ENCODE measurements around the gene SNX30.
A peak's percentile ranks its signal among the peaks of the same experiment; 100 is the strongest.

The SNX30 gene

GRCh38 chr9:112711050-112711689 lies 39.4 kb upstream of the SNX30 start:
- Histone ChIP-seq H3K9ac (ENCODE audit: low read length) (no peak overlapping the region), H4K20me1 (ENCODE audit: insufficient read depth, low read length) (no peaks in the 10 kb centered on the region), H3K9me3 (ENCODE audit: low read length) (no peaks in the 10 kb centered on the region), H3K79me2 (ENCODE audit: insufficient read depth, low read length) (peaks cover 71% of the 10 kb centered on the region), H3K4me1 (ENCODE audit: insufficient read depth, low read length, severe bottlenecking) (peaks cover 28% of the 10 kb centered on the region), H3K9me2 (ENCODE audit: low read depth, low read length) (no peaks in the 10 kb centered on the region), H3K4me3 (ENCODE audit: low read depth, low read length, poor library complexity, severe bottlenecking) (no peak overlapping the region), H3K27me3 (ENCODE audit: insufficient read depth, low read length) (no peaks in the 10 kb centered on the region), H2AFZ (ENCODE audit: low read length) (no peak overlapping the region), H3K27ac (ENCODE audit: low read depth, low read length, poor library complexity, severe bottlenecking) (no peak overlapping the region), H3F3A (ENCODE audit: insufficient read depth, low read length) (no peaks in the 10 kb centered on the region), H3K4me2 (ENCODE audit: low read length) (no peak overlapping the region), H3K36me3 (ENCODE audit: insufficient read depth, low read length) (peaks cover 50% of the 10 kb centered on the region)
- TF ChIP-seq EZH2 (IDR thresholded peaks at IDR 0.05; ENCODE audit: borderline replicate concordance, low read length) = no peak
- TF ChIP-seq, protein P1, sequence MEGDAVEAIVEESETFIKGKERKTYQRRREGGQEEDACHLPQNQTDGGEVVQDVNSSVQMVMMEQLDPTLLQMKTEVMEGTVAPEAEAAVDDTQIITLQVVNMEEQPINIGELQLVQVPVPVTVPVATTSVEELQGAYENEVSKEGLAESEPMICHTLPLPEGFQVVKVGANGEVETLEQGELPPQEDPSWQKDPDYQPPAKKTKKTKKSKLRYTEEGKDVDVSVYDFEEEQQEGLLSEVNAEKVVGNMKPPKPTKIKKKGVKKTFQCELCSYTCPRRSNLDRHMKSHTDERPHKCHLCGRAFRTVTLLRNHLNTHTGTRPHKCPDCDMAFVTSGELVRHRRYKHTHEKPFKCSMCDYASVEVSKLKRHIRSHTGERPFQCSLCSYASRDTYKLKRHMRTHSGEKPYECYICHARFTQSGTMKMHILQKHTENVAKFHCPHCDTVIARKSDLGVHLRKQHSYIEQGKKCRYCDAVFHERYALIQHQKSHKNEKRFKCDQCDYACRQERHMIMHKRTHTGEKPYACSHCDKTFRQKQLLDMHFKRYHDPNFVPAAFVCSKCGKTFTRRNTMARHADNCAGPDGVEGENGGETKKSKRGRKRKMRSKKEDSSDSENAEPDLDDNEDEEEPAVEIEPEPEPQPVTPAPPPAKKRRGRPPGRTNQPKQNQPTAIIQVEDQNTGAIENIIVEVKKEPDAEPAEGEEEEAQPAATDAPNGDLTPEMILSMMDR (IDR thresholded peaks at IDR 0.05; ENCODE audit: low read length) = peak; percentile 53

DNA sequence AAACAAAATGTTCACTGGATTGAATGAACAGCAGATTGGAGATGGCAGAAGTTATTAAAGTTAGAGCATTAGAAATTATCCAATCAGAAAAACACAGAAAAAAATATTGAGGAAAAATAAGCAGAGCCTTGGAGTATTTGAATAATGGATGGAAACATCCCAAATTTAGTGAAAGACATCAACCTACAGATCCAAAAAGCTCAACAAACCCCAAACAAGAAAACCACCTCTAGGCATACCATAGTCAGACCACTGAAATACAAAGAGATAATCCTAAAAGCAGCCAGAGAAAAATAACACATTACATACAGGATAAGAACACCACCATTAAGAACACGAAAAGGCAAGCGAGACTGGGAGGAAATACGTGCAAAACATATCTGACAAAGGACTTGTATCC lies 37.9 kb upstream of the SNX30 start:
- no peak overlapping the region for H3K4me2 ChIP-seq (ENCODE audit: low read length)
- no peak overlapping the region for H3K27ac ChIP-seq (ENCODE audit: low read depth, low read length, poor library complexity, severe bottlenecking)
- no peaks in the 10 kb centered on the region for H3K27me3 ChIP-seq (ENCODE audit: insufficient read depth, low read length)
- peaks cover 51% of the 10 kb centered on the region for H3K36me3 ChIP-seq (ENCODE audit: insufficient read depth, low read length)
- no peaks in the 10 kb centered on the region for H3F3A ChIP-seq (ENCODE audit: insufficient read depth, low read length)
- H3K4me3 ChIP-seq (ENCODE audit: low read depth, low read length, poor library complexity, severe bottlenecking) = no peak overlapping the region
- no peak overlapping the region for H3K9ac ChIP-seq (ENCODE audit: low read length)
- no peaks in the 10 kb centered on the region for H3K9me2 ChIP-seq (ENCODE audit: low read depth, low read length)
- H4K20me1 ChIP-seq (ENCODE audit: insufficient read depth, low read length) = no peaks in the 10 kb centered on the region
- peaks cover 72% of the 10 kb centered on the region for H3K79me2 ChIP-seq (ENCODE audit: insufficient read depth, low read length)
- no peak overlapping the region for H2AFZ ChIP-seq (ENCODE audit: low read length)
- peaks cover 37% of the 10 kb centered on the region for H3K4me1 ChIP-seq (ENCODE audit: insufficient read depth, low read length, severe bottlenecking)
- TF ChIP-seq, protein P1 (IDR thresholded peaks at IDR 0.05; ENCODE audit: low read length) = no peak
- no peak for TF ChIP-seq EZH2 (IDR thresholded peaks at IDR 0.05; ENCODE audit: borderline replicate concordance, low read length)
- H3K9me3 ChIP-seq (ENCODE audit: low read length) = no peaks in the 10 kb centered on the region

- peaks cover 30% of the 10 kb centered on the region for H3K79me2 ChIP-seq (ENCODE audit: insufficient read depth, low read length)
- peaks cover 25% of the 10 kb centered on the region for H3K4me1 ChIP-seq (ENCODE audit: insufficient read depth, low read length, severe bottlenecking)
- H2AFZ ChIP-seq (ENCODE audit: low read length) = peak within 1 kb of the TSS; percentile 9; the same call in 1 of the 2 replicates
- peaks cover 26% of the 10 kb centered on the region for H3K36me3 ChIP-seq (ENCODE audit: insufficient read depth, low read length)
- H3K27ac ChIP-seq (ENCODE audit: low read depth, low read length, poor library complexity, severe bottlenecking) = peak within 1 kb of the TSS; percentile 79
- peak within 1 kb of the TSS; percentile 67 for H3K4me3 ChIP-seq (ENCODE audit: low read depth, low read length, poor library complexity, severe bottlenecking)
- H3K4me2 ChIP-seq (ENCODE audit: low read length) = peak within 1 kb of the TSS; percentile 95
- H3K9me2 ChIP-seq (ENCODE audit: low read depth, low read length) = no peaks in the 10 kb centered on the region
- H3K27me3 ChIP-seq (ENCODE audit: insufficient read depth, low read length) = no peaks in the 10 kb centered on the region
- TF ChIP-seq, protein P1 (IDR thresholded peaks at IDR 0.05; ENCODE audit: low read length) = peak; percentile 38; the same call in 1 of the 2 replicates
- TF ChIP-seq EZH2 (IDR thresholded peaks at IDR 0.05; ENCODE audit: borderline replicate concordance, low read length) = no peak
- H3F3A ChIP-seq (ENCODE audit: insufficient read depth, low read length) = no peaks in the 10 kb centered on the region
- H3K9me3 ChIP-seq (ENCODE audit: low read length) = no peaks in the 10 kb centered on the region
- no peaks in the 10 kb centered on the region for H4K20me1 ChIP-seq (ENCODE audit: insufficient read depth, low read length)
- peak within 1 kb of the TSS; percentile 79 for H3K9ac ChIP-seq (ENCODE audit: low read length)
Measured at GRCh38 chr9:112717661-112718331, 32.8 kb upstream of the SNX30 start, which contains the start of gene INIP. TSS of gene INIP (minus strand) at chr9:112718117. CDS start at chr9:112716485, 1,632 bp downstream.
